ENCODE results near the gene CELF2. TPM values are rescaled to one million over a fixed set of nuclear protein-coding genes. Genes with fewer than 3 reads are reported as not detected.

CELF2 gene
- total RNA-seq, 2 donors from 2014 or later = 30.2 to 34.4 TPM

DNA sequence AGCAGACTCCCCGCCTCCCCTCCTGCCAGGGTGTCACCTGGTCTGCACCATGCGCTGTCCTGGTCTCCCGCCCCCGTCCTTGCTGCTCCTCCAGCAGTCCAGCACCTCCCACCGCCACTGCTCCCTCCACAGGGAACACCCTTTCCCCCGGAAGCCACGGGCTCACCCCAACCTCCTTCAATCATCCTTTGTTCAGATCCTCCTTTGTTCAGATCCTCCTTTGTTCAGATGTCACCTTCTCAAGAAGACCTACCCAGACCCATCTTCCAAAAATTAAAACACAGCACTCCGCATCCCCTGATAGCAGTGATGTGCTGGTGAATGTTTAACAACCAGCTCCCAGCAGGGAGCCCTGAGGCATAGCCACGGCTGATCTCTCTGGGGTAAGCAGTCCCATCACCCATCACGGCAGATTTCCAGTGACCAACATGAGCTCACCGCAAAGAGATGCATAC is 356.1 kb downstream of the CELF2 start:
- no peak for DNase-seq
- no peak overlapping the region for H3K9ac ChIP-seq (ENCODE audit: low read depth in 2 of 2, low read length in 2 of 2)
- H3K27me3 ChIP-seq = no peaks in the 10 kb centered on the region
- intact Hi-C loops (cut with DNase I) = no loop called here
- TF ChIP-seq, protein P1, sequence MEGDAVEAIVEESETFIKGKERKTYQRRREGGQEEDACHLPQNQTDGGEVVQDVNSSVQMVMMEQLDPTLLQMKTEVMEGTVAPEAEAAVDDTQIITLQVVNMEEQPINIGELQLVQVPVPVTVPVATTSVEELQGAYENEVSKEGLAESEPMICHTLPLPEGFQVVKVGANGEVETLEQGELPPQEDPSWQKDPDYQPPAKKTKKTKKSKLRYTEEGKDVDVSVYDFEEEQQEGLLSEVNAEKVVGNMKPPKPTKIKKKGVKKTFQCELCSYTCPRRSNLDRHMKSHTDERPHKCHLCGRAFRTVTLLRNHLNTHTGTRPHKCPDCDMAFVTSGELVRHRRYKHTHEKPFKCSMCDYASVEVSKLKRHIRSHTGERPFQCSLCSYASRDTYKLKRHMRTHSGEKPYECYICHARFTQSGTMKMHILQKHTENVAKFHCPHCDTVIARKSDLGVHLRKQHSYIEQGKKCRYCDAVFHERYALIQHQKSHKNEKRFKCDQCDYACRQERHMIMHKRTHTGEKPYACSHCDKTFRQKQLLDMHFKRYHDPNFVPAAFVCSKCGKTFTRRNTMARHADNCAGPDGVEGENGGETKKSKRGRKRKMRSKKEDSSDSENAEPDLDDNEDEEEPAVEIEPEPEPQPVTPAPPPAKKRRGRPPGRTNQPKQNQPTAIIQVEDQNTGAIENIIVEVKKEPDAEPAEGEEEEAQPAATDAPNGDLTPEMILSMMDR (IDR thresholded peaks at IDR 0.05) = no peak
- no peak overlapping the region for H3K4me3 ChIP-seq
- no peaks in the 10 kb centered on the region for H3K9me3 ChIP-seq
- no peaks in the 10 kb centered on the region for H3K4me1 ChIP-seq
- no peak overlapping the region for H3K27ac ChIP-seq
- H3K36me3 ChIP-seq = no peaks in the 10 kb centered on the region

GRCh38 chr10:11377267-11377666 is 359.6 kb downstream of the CELF2 start:
- H3K27ac ChIP-seq = no peak overlapping the region
- TF ChIP-seq, protein P1 (IDR thresholded peaks at IDR 0.05) = no peak
- no peak overlapping the region for H3K4me3 ChIP-seq
- no peak overlapping the region for H3K9ac ChIP-seq (ENCODE audit: low read depth in 2 of 2, low read length in 2 of 2)
- H3K27me3 ChIP-seq = no peaks in the 10 kb centered on the region
- intact Hi-C loops (cut with DNase I) = no loop called here
- no peaks in the 10 kb centered on the region for H3K4me1 ChIP-seq
- DNase-seq = no peak
- no peaks in the 10 kb centered on the region for H3K9me3 ChIP-seq
- no peaks in the 10 kb centered on the region for H3K36me3 ChIP-seq

GRCh38 chr10:11378835-11379234 is 361.2 kb downstream of the CELF2 start:
- TF ChIP-seq, protein P1 (IDR thresholded peaks at IDR 0.05) = no peak
- Histone ChIP-seq H3K27me3 (no peaks in the 10 kb centered on the region), H3K36me3 (no peaks in the 10 kb centered on the region), H3K4me3 (no peak overlapping the region), H3K9me3 (no peaks in the 10 kb centered on the region), H3K4me1 (no peaks in the 10 kb centered on the region), H3K27ac (no peak overlapping the region), H3K9ac (ENCODE audit: low read depth in 2 of 2, low read length in 2 of 2) (no peak overlapping the region)
- intact Hi-C loops (cut with DNase I) = no loop called here
- DNase-seq = no peak

DNA sequence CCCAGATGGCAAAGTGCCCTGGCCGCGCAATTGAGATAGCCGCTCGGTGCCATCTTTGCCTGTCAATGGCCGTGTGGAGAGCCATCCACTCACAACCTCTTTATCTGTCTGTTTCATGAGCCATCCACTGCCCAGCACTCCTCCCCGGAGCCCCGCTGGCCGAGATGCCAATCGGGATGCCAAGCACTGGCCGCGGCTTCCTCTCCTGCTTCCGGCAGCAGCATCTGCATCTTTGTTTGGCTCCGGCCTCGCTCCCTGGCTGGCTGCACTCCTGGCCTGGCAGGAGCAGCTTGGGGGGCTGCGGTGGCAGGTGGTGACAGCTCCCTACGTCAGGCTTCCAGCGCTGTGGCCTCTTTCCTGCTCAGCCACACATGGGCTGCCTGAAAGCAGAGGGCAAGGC is 362.1 kb downstream of the CELF2 start:
- no peaks in the 10 kb centered on the region for H3K9me3 ChIP-seq
- no peaks in the 10 kb centered on the region for H3K36me3 ChIP-seq
- no peaks in the 10 kb centered on the region for H3K4me1 ChIP-seq
- TF ChIP-seq, protein P1 (IDR thresholded peaks at IDR 0.05) = no peak
- no peak for DNase-seq
- no peak overlapping the region for H3K9ac ChIP-seq (ENCODE audit: low read depth in 2 of 2, low read length in 2 of 2)
- no peaks in the 10 kb centered on the region for H3K27me3 ChIP-seq
- H3K27ac ChIP-seq = no peak overlapping the region
- no peak overlapping the region for H3K4me3 ChIP-seq
- intact Hi-C loops (cut with DNase I) = no loop called here

GRCh38 chr10:11381023-11381422 is 363.4 kb downstream of the CELF2 start:
- TF ChIP-seq, protein P1 (IDR thresholded peaks at IDR 0.05) = no peak
- no peak for DNase-seq
- no peaks in the 10 kb centered on the region for H3K9me3 ChIP-seq
- no peaks in the 10 kb centered on the region for H3K4me1 ChIP-seq
- H3K9ac ChIP-seq (ENCODE audit: low read depth in 2 of 2, low read length in 2 of 2) = no peak overlapping the region
- H3K27ac ChIP-seq = no peak overlapping the region
- no peaks in the 10 kb centered on the region for H3K27me3 ChIP-seq
- intact Hi-C loops (cut with DNase I) = no loop called here
- no peaks in the 10 kb centered on the region for H3K36me3 ChIP-seq
- no peak overlapping the region for H3K4me3 ChIP-seq

DNA sequence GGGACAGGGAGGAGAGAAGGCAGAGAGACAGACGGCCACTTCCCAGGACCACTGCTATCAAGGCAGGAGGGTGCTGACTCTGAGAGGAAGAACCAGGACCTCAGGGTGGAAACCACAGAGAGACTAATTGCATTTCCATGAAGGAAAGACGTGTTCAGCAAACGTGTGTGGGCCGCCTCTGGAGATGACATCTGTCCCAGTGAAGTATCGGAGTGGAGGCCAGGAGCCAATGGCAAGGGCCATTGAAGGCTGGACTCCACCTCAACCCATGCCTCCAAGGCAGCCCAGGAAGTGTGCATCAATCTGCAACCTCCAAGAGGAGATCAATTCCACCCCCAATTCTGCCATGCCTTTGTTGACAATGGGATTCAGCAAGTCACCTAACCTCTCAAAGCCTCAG is 363.8 kb downstream of the CELF2 start:
- intact Hi-C loops (cut with DNase I) = no loop called here
- DNase-seq = no peak
- Histone ChIP-seq H3K27ac (no peak overlapping the region), H3K36me3 (no peaks in the 10 kb centered on the region), H3K27me3 (no peaks in the 10 kb centered on the region), H3K4me1 (no peaks in the 10 kb centered on the region), H3K4me3 (no peak overlapping the region), H3K9me3 (no peaks in the 10 kb centered on the region), H3K9ac (ENCODE audit: low read depth in 2 of 2, low read length in 2 of 2) (no peak overlapping the region)
- TF ChIP-seq, protein P1 (IDR thresholded peaks at IDR 0.05) = no peak

All from colonic mucosa (tissue), 4 donors.